GM19099 (cell line): ENCODE measurements around the gene DEPDC5.

ENCODE experiments used
- POLR2A ChIP-seq: IDR thresholded peaks from 3 replicates; pipeline ENCODE4 v1.6.1; 2011; ENCODE audit warnings: low read depth; ENCODE audit not compliant: insufficient read length; ENCODE audit errors: extremely low read depth

The DEPDC5 gene

DNA sequence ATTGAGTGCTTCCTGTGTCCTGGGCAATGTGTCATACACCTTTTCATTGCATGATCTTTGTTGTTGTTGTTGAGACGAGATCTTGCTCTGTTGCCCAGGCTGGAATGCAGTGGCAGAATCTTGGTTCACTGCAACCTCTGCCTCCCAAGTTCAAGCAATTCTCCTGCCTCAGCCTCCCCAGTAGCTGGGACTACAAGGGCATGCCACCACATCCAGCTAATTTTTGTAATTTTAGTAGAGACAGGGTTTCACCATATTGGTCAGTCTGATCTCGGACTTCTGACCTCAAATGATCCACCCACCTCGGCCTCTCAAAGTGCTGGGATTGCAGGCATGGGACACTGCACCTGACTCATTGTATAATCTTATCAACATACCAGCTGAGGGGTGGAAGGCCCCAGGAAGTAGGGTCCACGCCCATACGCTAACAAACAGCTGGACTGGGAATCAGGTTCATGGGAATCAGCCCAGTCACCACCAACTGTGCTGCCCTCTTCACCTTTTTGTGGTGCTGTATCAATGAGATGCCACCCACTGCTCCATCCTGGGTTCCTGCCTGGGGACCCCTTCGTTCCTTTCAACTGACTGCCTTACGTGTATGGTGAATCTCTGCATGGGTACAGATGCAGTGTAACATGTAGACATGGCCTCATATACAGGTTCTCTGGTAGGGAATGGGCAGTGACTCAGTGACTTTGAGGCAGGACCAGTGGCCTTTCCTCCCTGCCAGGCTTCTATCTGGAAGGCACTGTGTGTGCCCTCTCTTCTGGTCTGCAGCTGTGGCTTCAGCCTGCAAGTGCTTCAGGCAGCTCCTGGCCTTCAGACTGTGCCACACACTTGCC is 158.0 kb downstream of the DEPDC5 start:
- TF ChIP-seq POLR2A, result no peak

DNA sequence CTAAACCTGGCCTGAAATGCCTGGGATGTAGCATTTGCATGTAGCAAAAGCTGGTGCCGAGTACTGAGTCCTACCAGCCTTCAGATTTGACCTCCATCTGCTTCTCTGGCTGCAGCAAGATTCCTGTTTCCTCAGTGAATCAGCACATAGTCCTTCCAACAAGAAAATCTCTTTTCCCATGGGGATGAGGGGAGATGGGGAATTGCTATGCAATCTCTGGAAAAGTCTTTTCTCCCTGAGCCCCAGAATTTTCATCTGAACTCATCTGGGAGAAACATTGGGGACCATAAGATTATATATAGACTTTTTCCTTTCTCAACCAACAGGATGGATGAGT is 158.6 kb downstream of the DEPDC5 start:
- no peak for TF ChIP-seq POLR2A

DNA sequence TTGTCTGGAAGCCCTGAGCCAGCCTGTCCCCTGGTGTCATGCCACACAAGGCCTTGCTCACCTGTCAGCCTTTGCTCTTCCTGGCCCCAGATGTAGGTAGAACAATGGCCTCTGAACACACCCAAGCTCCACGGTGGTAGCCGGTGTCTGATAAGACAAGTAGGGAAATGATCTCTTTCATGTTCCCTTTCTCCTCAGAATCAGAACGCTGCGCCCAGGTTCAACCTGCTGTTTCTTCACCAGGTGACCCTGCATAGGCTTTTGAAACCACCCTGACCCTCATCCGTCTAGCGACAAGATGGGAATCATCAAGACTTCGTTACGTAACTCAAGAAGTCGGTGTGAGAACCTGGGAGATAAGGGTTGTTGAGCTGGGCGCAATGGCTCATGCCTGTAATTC is 161.8 kb downstream of the DEPDC5 start:
- no peak for TF ChIP-seq POLR2A

DNA sequence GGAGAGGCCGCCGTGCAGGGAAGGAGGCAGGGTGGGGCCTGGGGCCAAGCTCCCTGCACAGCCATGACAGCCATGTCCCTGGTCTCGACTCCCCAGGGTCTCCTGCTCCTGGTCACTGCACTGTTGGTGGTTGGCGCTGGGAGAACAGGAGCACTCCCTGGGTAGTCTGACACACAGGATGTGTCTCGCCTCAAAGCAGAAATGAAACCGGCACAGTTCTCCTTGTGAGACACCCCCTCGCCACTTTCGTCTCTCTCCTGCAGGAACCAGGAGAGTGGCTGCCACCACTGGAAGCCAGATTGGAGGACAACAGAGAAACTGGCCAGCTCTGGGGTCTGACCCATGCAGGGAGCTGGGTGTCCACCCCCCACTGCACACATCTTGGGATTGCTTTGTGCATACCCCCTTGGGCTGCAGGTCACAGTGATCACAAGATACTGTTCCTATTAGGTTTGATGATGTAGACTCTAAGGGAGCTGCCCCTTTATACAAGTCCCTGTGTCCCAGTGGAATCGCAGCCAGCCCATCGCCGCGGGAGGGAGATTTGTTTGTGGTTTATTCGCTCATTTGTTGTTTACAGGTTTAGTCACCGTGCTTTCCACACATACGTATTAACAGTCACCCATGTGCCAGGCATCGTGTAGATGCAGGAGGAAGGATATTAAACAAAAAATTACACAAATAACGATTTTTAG is 163.6 kb downstream of the DEPDC5 start:
- peak; percentile 14 for TF ChIP-seq POLR2A

DNA sequence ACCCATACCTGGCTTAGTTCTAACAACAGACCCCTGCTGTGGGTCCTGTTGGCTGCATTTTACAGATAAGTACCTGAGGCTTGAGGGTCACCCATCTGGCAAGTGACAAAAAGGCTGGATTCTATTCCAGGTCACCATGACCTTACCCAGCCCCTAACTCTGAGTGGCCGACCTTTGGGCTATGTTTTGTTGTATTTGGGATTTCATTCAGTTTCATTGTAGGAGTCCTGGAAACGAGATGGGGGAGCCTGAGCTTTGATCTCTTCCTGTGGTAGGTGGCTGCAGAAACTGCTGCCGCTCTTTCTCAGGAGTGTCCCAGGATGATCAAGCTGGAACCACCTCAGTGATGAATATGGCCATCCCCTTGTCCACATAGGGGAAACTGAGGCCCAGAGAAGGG is 165.9 kb downstream of the DEPDC5 start:
- no peak for TF ChIP-seq POLR2A

DNA sequence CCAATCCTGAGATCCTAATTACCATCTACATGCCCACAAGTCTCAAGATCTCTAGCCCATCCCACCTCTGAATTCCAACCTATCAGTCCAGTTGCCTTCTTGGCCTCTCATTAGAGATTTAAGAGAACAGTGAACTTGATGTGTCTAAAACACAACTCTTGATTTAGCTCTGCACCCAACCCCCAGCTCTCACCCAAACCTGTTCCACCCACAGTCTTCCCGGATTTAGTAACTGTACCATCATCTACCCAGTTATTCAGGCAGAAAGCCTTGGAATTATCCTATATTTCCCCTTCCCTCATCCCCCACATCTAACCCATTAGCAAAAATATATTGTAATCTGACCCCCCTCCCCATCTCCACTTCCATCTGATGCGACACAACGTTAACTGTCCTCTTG is 166.5 kb downstream of the DEPDC5 start:
- TF ChIP-seq POLR2A, result no peak

DNA sequence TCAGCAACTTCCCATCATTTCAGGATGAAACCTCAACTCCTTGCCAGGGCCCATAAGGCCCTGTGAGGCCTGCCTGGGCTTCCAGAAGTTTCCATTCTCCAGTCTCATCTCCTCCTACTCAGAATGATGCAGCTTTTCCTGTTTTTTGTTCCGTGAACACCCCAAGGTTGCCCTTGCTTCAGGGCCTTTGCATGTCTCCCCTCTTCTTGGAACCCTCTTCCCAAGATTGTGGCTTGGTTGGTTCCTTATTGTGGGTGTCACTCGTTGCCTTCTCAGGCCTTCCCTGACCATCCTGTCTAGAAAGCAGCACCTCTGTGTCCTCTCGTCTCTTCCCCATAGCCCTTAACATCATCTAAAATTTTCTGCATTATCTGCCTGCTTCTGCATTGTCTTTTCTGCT is 167.3 kb downstream of the DEPDC5 start:
- no peak for TF ChIP-seq POLR2A

DNA sequence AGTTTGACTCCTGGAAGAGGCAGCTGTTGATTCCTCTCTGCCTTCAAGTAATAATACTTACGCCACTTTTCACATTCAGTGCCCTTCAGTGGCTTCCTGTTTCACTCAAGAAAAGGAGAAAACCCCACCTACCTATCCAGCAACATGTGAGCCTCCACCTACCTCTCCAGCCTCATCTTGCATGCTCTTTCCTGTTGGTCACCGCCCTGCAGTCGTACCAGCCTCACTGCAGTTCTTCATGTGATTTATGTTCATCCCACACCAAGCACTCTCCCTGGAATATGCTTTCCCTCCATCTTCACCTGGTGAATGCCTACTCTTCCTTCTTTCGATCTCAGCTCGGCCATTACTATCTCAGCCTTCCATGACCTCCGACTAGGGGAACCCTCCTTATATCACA is 168.7 kb downstream of the DEPDC5 start:
- no peak for TF ChIP-seq POLR2A

DNA sequence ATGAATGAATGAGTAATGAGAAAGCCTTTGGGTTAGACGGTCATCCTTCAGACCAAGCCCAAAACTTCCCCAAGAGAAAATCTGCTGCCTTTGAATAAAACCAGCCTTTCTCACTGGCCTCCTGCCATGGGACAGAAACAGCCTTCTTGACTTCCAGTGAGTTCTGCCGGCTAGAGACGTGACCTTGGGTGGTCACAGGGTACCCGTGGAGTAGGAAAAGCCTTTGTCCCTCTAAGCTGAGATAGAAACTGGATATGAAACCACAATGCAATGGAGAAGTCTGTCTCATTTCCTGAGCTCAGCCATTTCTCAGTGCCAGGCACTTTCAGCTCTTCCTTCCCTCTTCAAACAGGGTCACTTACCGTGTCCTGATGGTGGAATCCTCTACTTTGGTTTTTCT is 169.3 kb downstream of the DEPDC5 start:
- no peak for TF ChIP-seq POLR2A

DNA sequence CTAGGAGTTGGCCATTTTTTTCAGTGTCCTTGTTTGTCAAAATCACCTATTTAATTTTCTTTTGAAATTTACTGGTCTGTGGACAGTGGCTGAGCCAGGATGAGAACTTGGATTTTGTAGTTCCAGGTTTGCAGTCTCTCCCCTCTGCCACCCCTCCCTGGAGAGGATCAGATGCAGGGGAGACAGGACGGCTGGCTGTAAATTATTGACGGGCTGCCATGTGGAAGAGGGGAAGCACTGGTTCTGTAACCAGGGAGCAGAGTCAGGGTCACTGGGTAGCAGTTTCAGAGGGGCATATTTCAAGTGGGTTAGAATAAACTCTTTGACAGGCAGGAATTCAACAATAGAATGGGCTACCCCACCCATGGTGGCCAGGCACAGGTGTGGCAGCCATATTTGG is 169.9 kb downstream of the DEPDC5 start:
- TF ChIP-seq POLR2A, result no peak

DNA sequence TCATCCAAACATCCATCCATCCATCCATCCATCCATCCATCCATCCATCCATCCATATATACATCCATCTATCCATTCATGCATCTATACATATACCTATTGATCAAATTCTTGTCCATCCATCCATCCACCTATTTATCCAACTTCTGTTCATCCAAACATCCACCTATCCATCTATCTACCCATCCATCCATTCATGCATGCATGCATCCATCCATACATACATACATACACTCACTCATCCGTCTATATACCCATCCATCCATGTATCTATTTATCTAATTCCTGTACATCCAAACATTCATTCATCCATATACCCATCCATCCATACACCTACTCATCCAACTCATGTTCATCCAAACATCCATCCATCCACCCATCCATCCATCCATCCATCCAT is 171.2 kb downstream of the DEPDC5 start:
- TF ChIP-seq POLR2A, result no peak

DNA sequence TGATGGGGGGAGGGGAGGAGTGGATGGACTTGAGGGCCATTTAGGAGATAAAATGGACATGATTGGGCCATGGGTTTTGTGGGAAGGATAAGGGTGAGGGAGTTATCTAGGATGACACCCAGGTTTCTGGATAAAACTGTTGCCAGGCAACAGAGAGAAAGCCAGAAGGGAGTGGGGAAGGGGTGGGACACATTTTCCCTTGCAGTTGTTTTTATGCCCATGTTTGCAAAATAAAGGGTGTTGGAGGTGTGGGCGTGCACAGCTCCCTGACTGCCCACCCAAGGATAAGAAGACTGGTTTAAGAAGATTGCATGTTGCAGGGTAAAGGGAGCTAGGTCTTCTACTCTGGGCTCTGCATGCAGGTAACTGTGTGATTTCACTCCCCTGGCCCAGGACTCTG is 172.2 kb downstream of the DEPDC5 start:
- TF ChIP-seq POLR2A, result no peak

DNA sequence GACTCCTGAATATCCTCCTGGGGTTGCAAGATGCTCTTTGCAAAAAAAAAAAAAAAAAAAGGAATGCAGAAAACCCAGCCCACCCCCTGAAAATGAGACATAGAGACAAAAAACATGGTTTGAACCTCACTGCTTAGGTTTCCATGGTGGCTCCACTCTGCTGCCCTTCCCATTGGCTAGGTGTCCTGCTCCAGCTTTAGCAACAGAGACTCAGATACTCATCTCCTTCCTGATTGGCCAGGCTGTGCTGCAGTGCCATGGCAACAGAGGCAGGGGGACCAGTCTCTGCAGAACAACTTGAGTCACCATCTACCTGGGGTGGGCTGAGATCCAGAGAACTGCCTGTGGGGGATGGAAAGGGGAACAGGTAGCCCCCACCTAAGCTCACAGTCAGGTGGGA is 173.2 kb downstream of the DEPDC5 start:
- TF ChIP-seq POLR2A, result no peak

DNA sequence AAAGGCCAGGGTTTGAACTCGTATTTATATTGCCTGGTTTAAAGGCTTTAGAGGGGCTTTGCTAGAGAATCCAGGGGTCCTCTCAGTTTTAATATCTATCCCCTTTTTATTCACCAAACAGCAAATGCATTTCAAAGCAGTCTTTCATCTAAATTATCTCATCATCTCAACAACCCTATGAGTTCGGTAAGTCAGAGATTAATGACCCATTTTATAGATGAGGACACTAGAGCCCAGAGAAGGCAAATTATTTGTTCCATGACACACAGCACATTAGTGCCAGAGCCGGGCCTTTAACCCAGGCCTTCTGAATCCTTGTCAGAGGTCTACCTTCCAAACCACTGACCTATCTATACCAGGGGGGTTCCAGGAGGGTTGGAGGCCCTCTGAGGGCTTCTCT is 173.7 kb downstream of the DEPDC5 start:
- no peak for TF ChIP-seq POLR2A

DNA sequence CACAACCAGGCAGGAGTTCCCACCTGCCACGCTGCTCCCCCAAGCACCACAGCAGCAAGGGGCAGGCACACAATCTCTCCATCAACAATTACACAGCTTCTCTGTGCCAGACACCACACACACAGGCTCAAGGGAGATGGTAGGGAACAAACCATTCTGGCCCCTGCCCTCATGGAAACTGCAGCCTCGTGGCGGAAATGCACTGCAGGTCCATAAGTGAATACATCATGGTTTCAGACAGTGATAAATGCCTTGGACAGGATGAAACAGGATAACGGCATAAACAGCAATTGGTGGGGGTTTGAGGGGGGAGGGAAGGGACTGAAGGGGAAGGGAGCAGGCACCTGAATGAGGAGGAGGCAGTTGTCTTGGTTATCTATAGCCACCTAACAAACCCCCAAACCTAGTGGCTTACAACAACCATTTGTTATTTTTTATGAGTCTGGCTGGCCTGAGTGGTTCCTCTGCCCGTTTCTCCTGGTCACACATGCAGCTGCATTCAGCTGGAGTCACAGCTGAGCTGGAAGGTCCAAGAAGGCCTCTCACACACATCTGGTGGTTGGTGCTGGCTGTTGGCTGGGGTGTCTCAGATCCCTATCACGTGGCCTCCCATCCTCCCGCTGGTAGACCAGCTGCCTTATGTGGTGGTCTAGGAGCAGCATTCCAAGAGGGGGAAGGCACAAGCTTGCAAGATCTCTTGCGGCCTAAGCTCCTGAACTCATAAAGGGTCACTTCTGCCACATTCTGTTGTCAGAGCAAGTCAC is 175.5 kb downstream of the DEPDC5 start:
- TF ChIP-seq POLR2A, result no peak

DNA sequence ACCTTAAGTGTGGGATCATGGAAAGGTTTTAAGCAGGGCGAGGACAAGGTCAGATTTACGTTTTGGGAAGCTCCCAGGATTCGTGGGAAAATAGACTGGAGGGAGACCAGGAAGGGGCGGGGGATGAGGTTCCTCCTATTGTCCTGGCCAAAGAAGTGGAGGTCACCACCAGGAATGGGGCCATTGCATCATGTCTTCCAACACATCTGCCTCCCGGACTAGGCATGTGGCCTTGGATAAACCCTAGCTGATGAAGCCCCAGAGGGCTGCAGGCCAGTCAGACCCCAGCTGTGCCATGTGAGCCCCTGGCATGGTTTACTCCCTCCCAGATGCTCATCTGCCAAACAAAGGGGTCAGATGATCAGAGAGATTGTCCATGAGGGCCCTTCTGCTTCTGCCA is 179.0 kb downstream of the DEPDC5 start:
- TF ChIP-seq POLR2A, result no peak

DNA sequence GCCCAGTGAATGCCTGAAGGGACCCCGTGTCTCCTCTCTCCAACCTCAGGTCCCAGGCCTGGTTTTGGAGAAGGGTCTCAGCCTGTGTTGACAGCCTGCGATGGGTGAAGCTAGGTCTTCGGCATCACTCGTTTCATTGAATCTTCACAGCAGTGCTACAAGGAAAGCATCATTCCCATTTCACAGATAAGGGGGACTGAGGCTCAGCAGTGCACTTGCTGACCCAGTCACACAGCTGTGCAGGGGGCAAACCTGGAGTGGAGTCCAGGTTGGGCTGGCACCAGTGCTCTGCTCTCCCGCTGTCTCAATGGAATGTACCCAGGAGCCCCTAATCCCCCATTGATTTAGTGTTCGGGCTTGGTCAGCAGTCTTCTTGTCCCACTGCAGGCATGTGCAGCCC is 179.6 kb downstream of the DEPDC5 start:
- TF ChIP-seq POLR2A, result no peak
